ENCODE data around the gene RNASEH2A.

Gene RNASEH2A

GRCh38 chr19:12806242-12807081, at the start of gene RNASEH2A:
Gene RNASEH2A, plus strand, starts transcription at chr19:12806584. Its CDS starts 90 bp downstream, at chr19:12806674.
- peak; percentile 66 to 76 for DNase-seq (ENCODE audit: low read depth in 2 of 2)

DNA sequence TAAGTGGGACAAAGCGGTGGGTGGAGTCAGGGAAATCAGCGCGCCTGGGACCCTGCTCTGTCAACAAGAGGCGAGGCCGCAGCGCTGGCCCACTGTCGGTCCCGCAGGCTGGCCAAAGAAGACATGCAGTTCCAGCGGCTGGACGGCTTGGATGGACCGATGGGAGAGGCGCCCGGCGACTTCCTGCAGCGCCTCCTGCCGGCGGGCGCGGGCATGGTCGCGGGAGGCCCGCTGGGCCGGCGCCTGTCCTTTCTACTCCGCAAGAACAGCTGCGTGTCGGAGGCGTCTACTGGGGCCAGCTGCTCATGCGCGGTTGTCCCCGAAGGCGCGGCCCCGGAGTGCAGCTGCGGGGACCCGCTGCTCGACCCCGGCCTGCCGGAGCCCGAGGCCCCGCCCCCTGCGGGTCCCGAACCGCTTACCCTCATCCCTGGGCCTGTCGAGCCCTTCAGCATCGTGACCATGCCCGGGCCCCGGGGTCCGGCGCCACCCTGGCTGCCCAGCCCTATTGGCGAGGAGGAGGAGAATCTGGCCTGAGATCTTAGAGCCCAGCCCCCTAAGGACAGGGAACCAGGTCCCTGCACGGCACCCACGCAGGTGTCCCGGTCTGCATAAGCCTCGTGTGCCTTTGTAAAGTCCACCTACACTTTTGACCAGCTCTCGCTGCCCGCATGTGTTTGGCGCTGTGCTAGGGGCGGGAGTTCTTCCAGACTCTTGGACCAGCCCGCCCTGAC, 48.7 kb upstream of the RNASEH2A start:
- no peak for DNase-seq (ENCODE audit: low read depth in 2 of 2)

DNA sequence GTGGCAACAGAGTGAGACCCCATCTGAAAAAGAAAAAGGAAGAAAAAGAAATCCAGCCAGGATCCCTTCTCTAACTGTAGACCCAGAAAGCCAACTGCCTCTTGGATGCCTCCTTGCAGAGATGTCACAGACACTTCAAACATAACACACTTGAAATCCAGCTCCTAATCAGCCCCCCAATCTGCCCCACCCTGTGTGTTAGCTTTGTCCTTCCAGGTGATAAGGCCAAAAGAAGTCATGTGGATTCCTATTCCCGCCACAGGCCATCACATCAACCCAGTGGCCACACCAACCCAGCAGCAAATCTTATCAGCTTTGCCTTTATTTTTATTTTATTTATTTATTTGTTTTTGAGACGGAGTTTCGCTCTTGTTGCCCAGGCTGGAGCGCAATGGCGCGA, 46.7 kb upstream of the RNASEH2A start:
- no peak for DNase-seq (ENCODE audit: low read depth in 2 of 2)

DNA sequence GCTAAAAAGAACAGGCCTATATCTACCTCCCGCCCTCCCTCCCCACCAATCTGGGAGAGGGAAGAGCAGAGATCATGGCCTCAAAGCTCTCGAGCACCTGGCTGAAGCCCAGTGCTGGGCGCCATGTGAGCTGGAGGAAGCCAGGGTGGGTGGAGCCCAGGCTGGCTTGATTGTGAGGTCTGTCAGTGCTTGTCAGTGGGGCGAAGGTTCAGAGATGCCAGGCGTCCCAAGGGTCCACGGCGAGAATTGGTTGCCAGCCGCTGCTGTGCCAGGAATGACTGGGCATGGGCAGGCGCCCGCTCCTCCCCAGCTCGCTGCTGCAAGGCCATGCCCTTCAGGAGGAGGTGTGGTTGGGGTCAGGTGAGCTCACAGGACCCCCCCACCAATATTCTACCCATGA, 43.3 kb upstream of the RNASEH2A start:
- DNase-seq (ENCODE audit: low read depth in 2 of 2), result no peak

DNA sequence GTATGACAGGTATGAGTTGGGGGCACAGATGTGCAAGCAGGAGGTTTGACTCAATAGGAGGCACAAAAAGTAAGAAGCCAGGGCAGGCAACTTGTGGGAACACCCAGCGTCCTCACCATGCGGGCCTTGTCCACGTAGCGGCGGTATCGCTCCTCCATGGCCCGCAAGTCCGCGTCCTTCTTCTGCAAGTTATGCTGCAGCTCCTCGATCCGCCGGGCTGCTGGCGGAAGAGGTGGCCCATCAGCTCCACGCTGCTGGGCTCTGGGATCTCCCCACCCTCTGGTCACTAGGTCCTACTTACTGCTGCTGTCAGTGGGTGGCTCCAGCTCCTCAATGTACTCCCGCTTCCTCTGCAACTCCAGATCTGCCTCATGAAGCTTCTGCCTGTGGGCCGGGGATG, 41.7 kb upstream of the RNASEH2A start:
- no peak for DNase-seq (ENCODE audit: low read depth in 2 of 2)

DNA sequence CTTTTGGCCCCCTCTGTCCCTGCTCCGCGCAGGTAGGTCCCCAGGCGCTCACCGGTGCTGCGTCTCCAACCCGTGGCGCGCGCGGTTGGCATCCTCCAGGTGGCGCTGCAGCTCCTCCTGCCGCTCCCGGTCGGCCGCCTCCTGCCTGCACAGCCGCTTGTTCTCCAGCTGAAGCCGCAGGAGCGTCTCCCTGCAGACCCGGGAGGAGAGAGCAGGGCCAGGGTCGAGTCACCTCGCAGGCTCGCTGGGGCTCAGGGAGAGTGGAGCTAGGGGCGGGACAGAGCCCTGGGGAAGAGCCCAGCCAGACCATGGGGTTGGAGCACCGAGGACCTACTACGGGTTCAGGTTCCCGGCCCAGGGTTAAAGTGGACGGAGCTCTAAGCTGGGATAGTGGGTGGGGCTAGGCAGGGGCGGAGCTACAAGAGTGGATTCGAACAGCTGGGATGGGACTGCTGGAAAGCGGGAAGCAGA, 40.3 kb upstream of the RNASEH2A start:
- peak in 1 of 2 donors; percentile 53 for DNase-seq (ENCODE audit: low read depth in 2 of 2)

- DNase-seq (ENCODE audit: low read depth in 2 of 2), result no peak
Observed at GRCh38 chr19:12767150-12767549, 39.2 kb upstream of the RNASEH2A start.

DNA sequence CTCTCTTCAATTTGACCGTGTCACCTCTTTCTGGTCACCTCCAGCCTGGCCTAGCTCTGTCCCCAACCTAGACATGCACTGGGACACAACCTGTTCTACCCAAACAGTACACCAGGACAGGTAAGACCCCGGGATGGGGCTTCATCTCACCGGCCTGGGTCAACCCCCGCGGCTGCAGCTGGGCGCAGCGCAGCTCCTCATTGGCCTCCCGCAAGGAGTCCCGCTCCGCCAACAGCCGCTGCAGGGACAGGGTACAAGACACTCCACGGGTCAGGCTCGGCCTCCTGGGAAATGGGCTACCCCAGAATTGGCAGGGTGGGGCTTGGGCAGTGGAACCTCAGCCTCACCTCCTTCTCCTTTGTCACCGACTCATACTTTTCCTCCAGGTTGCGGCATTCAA, 38.7 kb upstream of the RNASEH2A start:
- no peak for DNase-seq (ENCODE audit: low read depth in 2 of 2)

GRCh38 chr19:12769689-12770088, 36.7 kb upstream of the RNASEH2A start:
- no peak for DNase-seq (ENCODE audit: low read depth in 2 of 2)

DNA sequence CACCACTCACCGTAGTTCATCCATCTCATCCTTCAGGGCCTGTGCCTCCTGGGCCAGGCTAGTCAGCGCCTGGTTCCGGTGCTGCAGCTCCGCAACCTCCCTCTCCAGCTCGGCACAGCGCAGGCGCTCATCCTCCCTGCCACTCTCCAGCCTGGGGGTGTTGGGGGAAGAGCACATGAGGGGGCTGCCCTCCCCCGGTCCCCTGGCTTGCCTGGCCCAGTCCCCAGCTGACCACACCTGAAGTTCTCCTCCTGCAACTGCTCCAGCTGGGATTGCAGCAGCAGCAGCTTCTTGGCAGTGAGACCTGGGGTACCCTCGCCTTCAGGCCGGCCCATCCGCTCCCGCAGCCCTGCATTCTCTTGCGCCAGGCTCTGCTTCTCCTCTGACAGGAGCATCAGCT, 35.5 kb upstream of the RNASEH2A start:
- no peak for DNase-seq (ENCODE audit: low read depth in 2 of 2)

- DNase-seq (ENCODE audit: low read depth in 2 of 2), result no peak
Observed at GRCh38 chr19:12772323-12772722, 34.1 kb upstream of the RNASEH2A start.

GRCh38 chr19:12773571-12773970, 32.8 kb upstream of the RNASEH2A start:
- DNase-seq (ENCODE audit: low read depth in 2 of 2), result no peak

DNA sequence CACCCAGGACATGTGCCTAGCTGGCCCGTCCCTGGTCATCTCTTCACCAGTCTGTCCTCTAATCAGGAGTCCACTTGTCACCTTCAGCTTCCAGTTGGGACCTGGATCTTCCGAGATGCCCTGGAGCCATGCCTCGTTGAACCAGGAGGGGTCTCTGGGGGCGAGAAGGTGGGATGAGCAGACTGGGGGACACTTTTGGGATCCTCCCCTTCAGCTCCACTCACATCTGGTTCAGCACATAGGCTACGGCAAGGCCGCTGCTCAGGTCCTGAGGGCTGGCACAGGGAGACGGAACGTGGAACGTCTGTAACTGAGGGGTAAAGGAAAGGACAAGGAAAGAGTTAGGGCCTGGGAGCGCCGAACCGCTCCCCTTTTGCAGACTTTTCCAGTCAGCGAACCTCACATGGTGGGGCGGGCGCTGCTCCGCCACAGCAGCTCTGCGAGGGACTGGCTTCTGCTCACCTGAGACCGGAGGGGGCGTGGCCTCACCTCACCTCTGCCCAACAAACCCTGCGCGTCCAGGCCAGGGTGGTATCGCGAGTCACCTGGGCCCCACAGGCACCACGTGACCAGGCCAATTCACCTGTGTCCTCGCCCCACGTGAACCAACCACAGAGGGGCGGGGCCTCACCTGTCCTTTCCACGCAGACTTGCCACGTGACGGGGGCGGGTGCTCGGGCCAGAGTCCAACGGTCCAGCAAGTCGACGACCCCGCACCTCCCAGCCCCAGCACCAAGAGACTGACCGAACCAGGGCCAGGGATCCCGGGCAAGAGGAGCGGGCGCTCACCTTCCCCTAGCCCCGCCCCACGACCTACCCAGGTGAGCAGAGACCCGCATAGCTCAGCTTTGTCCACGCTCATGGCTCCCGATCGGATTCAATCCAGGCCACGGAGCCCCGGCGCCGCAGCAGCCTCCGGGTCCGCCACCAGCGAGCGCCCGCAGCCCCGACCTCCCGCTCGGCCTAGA, 31.5 kb upstream of the RNASEH2A start, which contains the start of gene HOOK2:
TSS of gene HOOK2 (minus strand) at position 965 of the 968 bp plus-strand sequence. CDS start at position 862, 103 bp downstream.
- no peak for DNase-seq (ENCODE audit: low read depth in 2 of 2)

GRCh38 chr19:12777217-12778016, 29.0 kb upstream of the RNASEH2A start:
- DNase-seq (ENCODE audit: low read depth in 2 of 2), result peak in 1 of 2 donors; percentile 61

- no peak for DNase-seq (ENCODE audit: low read depth in 2 of 2)
Observed at GRCh38 chr19:12778017-12778904, 28.1 kb upstream of the RNASEH2A start.

DNA sequence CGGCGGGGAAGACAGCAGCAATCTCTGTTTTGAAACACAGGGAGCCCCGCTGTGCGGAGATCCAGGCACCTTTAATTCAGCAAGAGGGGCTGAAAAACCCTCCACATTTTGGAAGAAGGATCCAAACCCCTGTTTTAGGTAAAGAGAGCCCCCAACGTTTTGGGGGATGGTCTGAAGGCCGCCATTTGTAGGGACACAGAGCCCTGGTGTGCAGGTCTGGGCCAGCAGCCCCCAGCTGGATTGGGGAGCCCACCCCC, 27.6 kb upstream of the RNASEH2A start:
- no peak for DNase-seq (ENCODE audit: low read depth in 2 of 2)

DNA sequence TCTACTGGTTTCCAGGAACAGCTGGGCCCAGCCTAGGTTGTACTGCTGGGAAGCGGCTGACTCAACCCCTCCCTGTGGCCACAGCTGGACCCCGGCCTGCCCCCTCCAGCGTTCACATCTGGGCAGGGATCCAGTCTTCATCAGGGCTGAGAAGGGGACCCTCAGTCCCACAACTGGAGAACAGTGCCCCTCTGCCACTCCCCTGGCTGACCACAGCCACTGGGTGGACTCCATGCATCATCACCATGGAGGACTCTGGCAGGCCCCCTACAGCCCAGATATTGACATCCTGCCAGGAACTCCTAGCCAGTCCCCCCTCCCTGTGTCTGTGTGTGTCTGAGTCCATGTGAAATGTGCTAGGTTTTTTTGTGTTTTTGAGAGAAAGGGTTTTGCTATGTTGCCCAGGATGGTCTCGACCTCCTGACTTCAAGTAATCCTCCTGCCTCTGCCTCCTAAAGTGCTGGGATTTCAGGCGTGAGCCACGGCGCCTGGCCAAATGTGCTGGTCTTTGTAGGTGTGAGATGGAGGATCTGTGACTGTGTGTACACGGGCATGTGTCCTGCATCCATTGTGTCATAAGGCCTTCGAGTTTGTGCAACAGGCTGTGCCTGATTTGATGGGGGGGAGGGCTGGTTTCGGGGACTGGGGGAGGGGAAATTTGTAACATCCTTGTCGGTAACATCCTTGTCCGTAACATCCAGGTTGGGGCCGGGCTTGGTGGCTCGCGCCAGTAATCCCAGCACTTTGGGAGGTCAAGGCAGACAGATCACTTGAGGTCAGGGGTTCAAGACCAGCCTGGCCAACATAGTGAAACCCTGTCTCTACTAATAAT, 27.0 kb upstream of the RNASEH2A start:
- no peak for DNase-seq (ENCODE audit: low read depth in 2 of 2)

DNA sequence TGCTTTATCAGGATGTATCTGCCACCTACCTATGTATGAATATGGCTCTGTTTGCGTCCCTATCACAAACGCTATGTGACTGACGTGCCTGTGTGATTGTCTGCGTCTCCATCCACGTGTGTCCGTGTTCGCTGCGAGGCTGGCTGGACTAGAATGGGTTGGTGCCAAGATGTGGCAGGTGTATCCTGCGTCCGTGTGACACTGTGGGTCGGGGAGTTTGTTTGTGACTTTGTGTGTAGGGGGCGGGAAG, 24.3 kb upstream of the RNASEH2A start:
- DNase-seq (ENCODE audit: low read depth in 2 of 2), result no peak
